GM12892 (cell line): ENCODE data around the gene ASTN2.

Experiments used
- POLR2A ChIP-seq: IDR thresholded peaks from 2 replicates; pipeline ENCODE4 v1.6.1; 2011; ENCODE audit warnings: low read depth, low read length, control low read depth
- POLR2AphosphoS5 ChIP-seq: IDR thresholded peaks from 2 replicates; pipeline ENCODE4 v1.6.1; 2011; ENCODE audit warnings: low read depth, low read length, control low read depth

GRCh38 chr9:117063721-117064471 lies 351.0 kb downstream of the ASTN2 start:
- TF ChIP-seq POLR2A (no peak), POLR2AphosphoS5 (no peak)
